ENCODE results near the gene FAM78A. TPM values are rescaled to one million over a fixed set of nuclear protein-coding genes. Genes with fewer than 3 reads are reported as not detected.

The FAM78A gene
- total RNA-seq, 1 donor from 2014 or later, result 1.9 TPM

GRCh38 chr9:131298816-131299215 lies 22.5 kb upstream of the FAM78A start:
- no peak for TF ChIP-seq CTCF (IDR thresholded peaks at IDR 0.05; ENCODE audit: insufficient read depth, low read length, poor library complexity, severe bottlenecking)

GRCh38 chr9:131298341-131298740 lies 22.0 kb upstream of the FAM78A start:
- no peak for DNase-seq (ENCODE audit: low read depth)
- no peaks in the 10 kb centered on the region for H3K27me3 ChIP-seq (ENCODE audit: control insufficient read depth, insufficient read depth, low read length)
- no peak overlapping the region for H3K4me3 ChIP-seq (ENCODE audit: low read depth, low read length)
- TF ChIP-seq CTCF (IDR thresholded peaks at IDR 0.05; ENCODE audit: insufficient read depth, low read length, poor library complexity, severe bottlenecking), result no peak
- no peaks in the 10 kb centered on the region for H3K36me3 ChIP-seq (ENCODE audit: control insufficient read depth, insufficient read depth, low read length)

More at GRCh38 chr9:131298816-131299215, 22.5 kb upstream of the FAM78A start:
- Histone ChIP-seq H3K27me3 (ENCODE audit: control insufficient read depth, insufficient read depth, low read length) (peaks cover 2% of the 10 kb centered on the region), H3K36me3 (ENCODE audit: control insufficient read depth, insufficient read depth, low read length) (no peaks in the 10 kb centered on the region), H3K4me3 (ENCODE audit: low read depth, low read length) (no peak overlapping the region)
- no peak for DNase-seq (ENCODE audit: low read depth)

GRCh38 chr9:131297903-131298302 lies 21.6 kb upstream of the FAM78A start:
- DNase-seq (ENCODE audit: low read depth), result no peak
- no peak overlapping the region for H3K4me3 ChIP-seq (ENCODE audit: low read depth, low read length)
- TF ChIP-seq CTCF (IDR thresholded peaks at IDR 0.05; ENCODE audit: insufficient read depth, low read length, poor library complexity, severe bottlenecking), result no peak
- H3K27me3 ChIP-seq (ENCODE audit: control insufficient read depth, insufficient read depth, low read length), result no peaks in the 10 kb centered on the region
- no peaks in the 10 kb centered on the region for H3K36me3 ChIP-seq (ENCODE audit: control insufficient read depth, insufficient read depth, low read length)

GRCh38 chr9:131296906-131297500 lies 20.7 kb upstream of the FAM78A start:
- no peaks in the 10 kb centered on the region for H3K36me3 ChIP-seq (ENCODE audit: control insufficient read depth, insufficient read depth, low read length)
- H3K27me3 ChIP-seq (ENCODE audit: control insufficient read depth, insufficient read depth, low read length), result no peaks in the 10 kb centered on the region
- no peak overlapping the region for H3K4me3 ChIP-seq (ENCODE audit: low read depth, low read length)
- no peak for DNase-seq (ENCODE audit: low read depth)
- TF ChIP-seq CTCF (IDR thresholded peaks at IDR 0.05; ENCODE audit: insufficient read depth, low read length, poor library complexity, severe bottlenecking), result no peak

- TF ChIP-seq CTCF (IDR thresholded peaks at IDR 0.05; ENCODE audit: insufficient read depth, low read length, poor library complexity, severe bottlenecking), result no peak
Measured at GRCh38 chr9:131296460-131296859, 20.1 kb upstream of the FAM78A start.

GRCh38 chr9:131292937-131293336 lies 16.6 kb upstream of the FAM78A start:
- DNase-seq (ENCODE audit: low read depth), result no peak
- Histone ChIP-seq H3K36me3 (ENCODE audit: control insufficient read depth, insufficient read depth, low read length) (no peaks in the 10 kb centered on the region), H3K27me3 (ENCODE audit: control insufficient read depth, insufficient read depth, low read length) (no peaks in the 10 kb centered on the region), H3K4me3 (ENCODE audit: low read depth, low read length) (no peak overlapping the region)
- TF ChIP-seq CTCF (IDR thresholded peaks at IDR 0.05; ENCODE audit: insufficient read depth, low read length, poor library complexity, severe bottlenecking), result no peak

More at GRCh38 chr9:131296460-131296859, 20.1 kb upstream of the FAM78A start:
- Histone ChIP-seq H3K27me3 (ENCODE audit: control insufficient read depth, insufficient read depth, low read length) (no peaks in the 10 kb centered on the region), H3K36me3 (ENCODE audit: control insufficient read depth, insufficient read depth, low read length) (no peaks in the 10 kb centered on the region), H3K4me3 (ENCODE audit: low read depth, low read length) (no peak overlapping the region)
- no peak for DNase-seq (ENCODE audit: low read depth)

Measured in kidney epithelial cell (primary cell).